MM.1S (cell line): ENCODE data around the gene ACTL6B.

ENCODE experiments used
- EZH2 ChIP-seq: fragments of 300-600 bp; sonication (generic); optimal IDR thresholded peaks from 2 replicates; pipeline ENCODE3; 2017; ENCODE audit warnings: low read depth, mild to moderate bottlenecking, antibody characterized with exemption, low read length, mixed read lengths
- EZH2phosphoT487 ChIP-seq: fragments of 300-600 bp; sonication (generic); IDR thresholded peaks from 2 replicates; pipeline ENCODE4 v1.6.1; 2018; ENCODE audit warnings: antibody characterized with exemption, low read length
- TF ChIP-seq, protein P1 (sequence below): fragments of 300-600 bp; sonication (generic); IDR thresholded peaks from 2 replicates; pipeline ENCODE4 v1.5.1; 2016; ENCODE audit warnings: antibody characterized with exemption, low read length, mixed read lengths

DNA sequence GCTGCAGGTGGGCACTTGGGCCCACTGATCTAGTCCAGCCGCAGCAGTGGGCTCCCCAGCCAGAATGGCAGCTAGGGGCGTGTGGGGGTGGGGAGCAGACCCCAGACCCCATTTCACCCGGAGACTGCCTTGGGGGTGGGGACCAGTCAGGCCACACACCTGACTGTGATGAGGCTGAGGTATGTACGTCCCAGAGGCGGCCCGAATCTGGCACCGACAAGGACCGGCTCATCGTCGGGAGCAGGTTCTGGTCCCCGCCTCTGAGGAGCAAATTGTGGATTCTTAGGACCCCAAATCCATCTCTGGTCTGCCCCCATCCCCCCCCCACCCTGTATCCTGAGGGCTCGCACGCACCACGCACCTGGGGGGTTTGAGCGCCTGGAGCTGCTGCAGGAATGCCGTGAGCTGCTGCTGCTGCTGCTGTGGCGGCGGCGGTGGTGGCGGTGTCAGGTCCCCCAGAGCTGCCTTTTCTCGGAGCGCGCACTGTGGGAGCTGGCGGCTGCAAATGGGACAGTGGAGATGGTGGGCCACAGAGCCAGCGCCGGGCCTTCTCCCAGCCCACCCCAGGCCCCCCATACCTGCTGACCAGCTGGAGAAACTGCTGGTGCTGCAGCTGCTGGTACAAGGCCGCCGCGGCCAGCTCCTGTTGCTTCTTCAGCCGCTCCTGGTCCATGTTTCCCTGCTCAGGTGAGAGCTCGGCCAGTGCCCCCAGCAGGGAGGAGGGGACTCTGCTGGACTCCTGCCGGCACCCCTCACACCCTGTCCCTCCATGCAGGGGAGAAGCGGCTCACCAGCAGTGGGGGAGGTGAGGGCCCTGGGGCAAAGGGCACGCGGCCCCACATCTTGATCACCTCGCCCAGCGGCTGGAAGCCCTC is 27.6 kb upstream of the ACTL6B start:
- TF ChIP-seq, protein P1, sequence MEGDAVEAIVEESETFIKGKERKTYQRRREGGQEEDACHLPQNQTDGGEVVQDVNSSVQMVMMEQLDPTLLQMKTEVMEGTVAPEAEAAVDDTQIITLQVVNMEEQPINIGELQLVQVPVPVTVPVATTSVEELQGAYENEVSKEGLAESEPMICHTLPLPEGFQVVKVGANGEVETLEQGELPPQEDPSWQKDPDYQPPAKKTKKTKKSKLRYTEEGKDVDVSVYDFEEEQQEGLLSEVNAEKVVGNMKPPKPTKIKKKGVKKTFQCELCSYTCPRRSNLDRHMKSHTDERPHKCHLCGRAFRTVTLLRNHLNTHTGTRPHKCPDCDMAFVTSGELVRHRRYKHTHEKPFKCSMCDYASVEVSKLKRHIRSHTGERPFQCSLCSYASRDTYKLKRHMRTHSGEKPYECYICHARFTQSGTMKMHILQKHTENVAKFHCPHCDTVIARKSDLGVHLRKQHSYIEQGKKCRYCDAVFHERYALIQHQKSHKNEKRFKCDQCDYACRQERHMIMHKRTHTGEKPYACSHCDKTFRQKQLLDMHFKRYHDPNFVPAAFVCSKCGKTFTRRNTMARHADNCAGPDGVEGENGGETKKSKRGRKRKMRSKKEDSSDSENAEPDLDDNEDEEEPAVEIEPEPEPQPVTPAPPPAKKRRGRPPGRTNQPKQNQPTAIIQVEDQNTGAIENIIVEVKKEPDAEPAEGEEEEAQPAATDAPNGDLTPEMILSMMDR: no peak
- TF ChIP-seq EZH2 (no peak), EZH2phosphoT487 (no peak)
